ENCODE data around the gene ERO1A.

Gene ERO1A

GRCh38 chr14:52694761-52695480 lies 437 bp downstream of the ERO1A start:
- no peak for DNase-seq

GRCh38 chr14:52693532-52693931 lies 1.8 kb downstream of the ERO1A start:
- no peak for DNase-seq

- no peak for DNase-seq
Observed at GRCh38 chr14:52693036-52693435, 2.3 kb downstream of the ERO1A start.

- DNase-seq: no peak
Observed at GRCh38 chr14:52692248-52692962, 3.0 kb downstream of the ERO1A start.

GRCh38 chr14:52690983-52691760 lies 4.2 kb downstream of the ERO1A start:
- no peak for DNase-seq

- no peak for DNase-seq
Observed at GRCh38 chr14:52686176-52686575, 9.2 kb downstream of the ERO1A start.

GRCh38 chr14:52683985-52684520 lies 11.3 kb downstream of the ERO1A start:
- no peak for DNase-seq

- no peak for DNase-seq
Observed at GRCh38 chr14:52678591-52678990, 16.8 kb downstream of the ERO1A start.

GRCh38 chr14:52663850-52664249 lies 31.5 kb downstream of the ERO1A start:
- no peak for DNase-seq

GRCh38 chr14:52661314-52661713 lies 34.0 kb downstream of the ERO1A start:
- no peak for DNase-seq

- DNase-seq: no peak
Observed at GRCh38 chr14:52660832-52661231, 34.5 kb downstream of the ERO1A start.

- DNase-seq: no peak
Observed at GRCh38 chr14:52660325-52660724, 35.0 kb downstream of the ERO1A start.

GRCh38 chr14:52656905-52657304 lies 38.5 kb downstream of the ERO1A start:
- DNase-seq: no peak

GRCh38 chr14:52650774-52651173 lies 44.6 kb downstream of the ERO1A start:
- DNase-seq: no peak

GRCh38 chr14:52649511-52649910 lies 45.8 kb downstream of the ERO1A start:
- DNase-seq: no peak

- DNase-seq: no peak
Observed at GRCh38 chr14:52641745-52642144, 53.6 kb downstream of the ERO1A start.

GRCh38 chr14:52640137-52640536 lies 55.2 kb downstream of the ERO1A start:
- no peak for DNase-seq

GRCh38 chr14:52619687-52620086 lies 75.7 kb downstream of the ERO1A start:
- no peak for DNase-seq

- DNase-seq: no peak
Observed at GRCh38 chr14:52618602-52619001, 76.8 kb downstream of the ERO1A start.

GRCh38 chr14:52610187-52610586 lies 85.2 kb downstream of the ERO1A start:
- DNase-seq: no peak

GRCh38 chr14:52609445-52610044 lies 85.8 kb downstream of the ERO1A start:
- DNase-seq: no peak

GRCh38 chr14:52607061-52607460 lies 88.3 kb downstream of the ERO1A start:
- no peak for DNase-seq

GRCh38 chr14:52602131-52602530 lies 93.2 kb downstream of the ERO1A start:
- no peak for DNase-seq

Measured in NCI-H510A (cell line).